HepG2 (cell line): Measurements from ENCODE around the gene SOST. TPM values are rescaled to one million over a fixed set of nuclear protein-coding genes. Genes with fewer than 3 reads are reported as not detected.

Experiments
- ATAC-seq: fragments of 200-7000 bp; cut with Tn5 transposase; 3 replicates; pipeline ENCODE4 v1.9.1; 2020; ENCODE audit warnings: mild to moderate bottlenecking, moderate library complexity
- BruUV-seq: library from RNA; stranded (reverse); fragments of 400-500 nt; replicated peaks from 2 replicates; lab custom pipeline; 2021; lab: Mats Ljungman, UMichigan
- CTCF ChIA-PET: fragments of 300-600 bp; formaldehyde crosslinking; extraction: SDS; loops from one replicate; lab custom pipeline; 2021; ENCODE audit warnings: low total read pairs, inconsistent platforms, low intra/inter-chr PET ratio; lab: Yijun Ruan, JAX
- POLR2A ChIA-PET: fragments of 350-600 bp; sonication (Branson Sonifier 250); formaldehyde crosslinking; loops from one replicate; lab custom pipeline; 2020; ENCODE audit warnings: antibody characterized with exemption, inconsistent platforms; lab: Yijun Ruan, JAX
- DNase-seq: peaks from one replicate; pipeline ENCODE4 v3.0.0-alpha.2; 2015; ENCODE audit warnings: low spot score
- FAIRE-seq: peaks from 3 replicates; lab custom pipeline; 2011; peaks lifted over from hg19 to GRCh38; lab: Jason Lieb, UNC
- H2AFZ ChIP-seq: one replicate; pipeline ENCODE4 v1.6.1; 2011; ENCODE audit warnings: low read length, inconsistent platforms
- H3K27ac ChIP-seq: fragments of 300-600 bp; 3 replicates; pipeline ENCODE4 v1.8.0; 2011; ENCODE audit warnings: mixed run types, mild to moderate bottlenecking, mixed read lengths, low read length, inconsistent platforms; ENCODE audit not compliant: insufficient read depth; ENCODE audit errors: extremely low read length
- H3K27me3 ChIP-seq, 2 experiments: fragments of 200-600 bp in 1 of 2; 2 replicates in 1 of 2; 3 replicates in 1 of 2; pipeline versions ENCODE4 v1.6.0 to v1.8.0; 2011; ENCODE audit warnings: low read length in 2 of 2, mild to moderate bottlenecking in 2 of 2, moderate library complexity in 2 of 2, inconsistent platforms in 1 of 2; ENCODE audit not compliant: insufficient read depth in 2 of 2, control insufficient read depth in 1 of 2
- H3K36me3 ChIP-seq, 2 experiments: fragments of 200-600 bp in 1 of 2; replicated peaks in 1 of 2; 2 replicates in 1 of 2; 3 replicates in 1 of 2; pipeline versions ENCODE4 v1.5.1 to v1.8.0; 2011; ENCODE audit warnings: low read length in 2 of 2, inconsistent platforms in 1 of 2; ENCODE audit not compliant: insufficient read depth in 2 of 2, control insufficient read depth in 1 of 2
- H3K4me1 ChIP-seq: 2 replicates; pipeline ENCODE4 v1.5.1; 2012; ENCODE audit warnings: low read length, inconsistent platforms; ENCODE audit not compliant: insufficient read depth
- H3K4me2 ChIP-seq: 2 replicates; pipeline ENCODE4 v1.6.0; 2011; ENCODE audit warnings: low read depth, low read length, inconsistent platforms
- H3K4me3 ChIP-seq, 3 experiments: fragments of 200-600 bp in 1 of 3; sonication (generic), shearing (Covaris generic) in 1 of 3; replicated peaks in 1 of 3; 2 replicates each; pipeline ENCODE4 v1.5.1; 2011 to 2016; ENCODE audit warnings: low read length in 3 of 3, inconsistent platforms in 2 of 3, low read depth in 2 of 3, mild to moderate bottlenecking in 2 of 3, control low read depth in 1 of 3, mixed read lengths in 1 of 3; ENCODE audit not compliant: insufficient read depth in 1 of 3
- H3K79me2 ChIP-seq: one replicate; pipeline ENCODE4 v1.6.1; 2011; ENCODE audit warnings: low read length, inconsistent platforms; ENCODE audit not compliant: insufficient read depth
- H3K9ac ChIP-seq: 2 replicates; pipeline ENCODE4 v1.6.0; 2011; ENCODE audit warnings: mild to moderate bottlenecking, low read depth, low read length, inconsistent platforms; ENCODE audit not compliant: insufficient read depth
- H3K9me3 ChIP-seq: 2 replicates; pipeline ENCODE4 v1.5.1; 2012; ENCODE audit warnings: mild to moderate bottlenecking, low read length
- H4K20me1 ChIP-seq: 2 replicates; pipeline ENCODE4 v1.6.0; 2011; ENCODE audit warnings: inconsistent platforms, mild to moderate bottlenecking, low read length, moderate library complexity; ENCODE audit not compliant: insufficient read depth
- BCLAF1 ChIP-seq: fragments of 450-650 bp; IDR thresholded peaks from 2 replicates; pipeline ENCODE4 v1.6.1; 2017; ENCODE audit warnings: mild to moderate bottlenecking
- CCDC6 ChIP-seq: sonication (generic); formaldehyde crosslinking; IDR thresholded peaks from 2 replicates; pipeline ENCODE4 v1.8.1; 2022; ENCODE audit warnings: mild to moderate bottlenecking, missing genetic modification reagents, moderate library complexity
- NFIB ChIP-seq: sonication (generic); formaldehyde crosslinking; IDR thresholded peaks from 2 replicates; pipeline ENCODE4 v1.9.0; 2021; ENCODE audit warnings: missing genetic modification reagents, mild to moderate bottlenecking, borderline replicate concordance
- SMC3 ChIP-seq: IDR thresholded peaks from 2 replicates; pipeline ENCODE4 v1.6.1; 2011; ENCODE audit warnings: low read length, improper control_type of control experiment
- SNRNP70 ChIP-seq: fragments of 200-400 bp; formaldehyde crosslinking; IDR thresholded peaks from 2 replicates; pipeline ENCODE4 v1.6.1; 2017; ENCODE audit warnings: mild to moderate bottlenecking, low read depth, low read length, moderate library complexity
- UBTF ChIP-seq: sonication (generic); formaldehyde crosslinking; IDR thresholded peaks from 2 replicates; pipeline ENCODE4 v1.4.0; 2020; ENCODE audit warnings: mild to moderate bottlenecking, missing genetic modification reagents
- ZNF224 ChIP-seq: sonication (generic); formaldehyde crosslinking; IDR thresholded peaks from 2 replicates; pipeline ENCODE4 v1.5.0; 2020; ENCODE audit warnings: mild to moderate bottlenecking, missing genetic modification reagents
- ZNF331 ChIP-seq: sonication (generic); formaldehyde crosslinking; IDR thresholded peaks from 2 replicates; pipeline ENCODE4 v1.4.0; 2020; ENCODE audit warnings: missing genetic modification reagents
- ZNF691 ChIP-seq: sonication (generic); formaldehyde crosslinking; IDR thresholded peaks from 2 replicates; pipeline ENCODE4 v1.4.0; 2020; ENCODE audit warnings: missing genetic modification reagents, low read depth, mild to moderate bottlenecking, borderline replicate concordance
- ZNF772 ChIP-seq: sonication (generic); formaldehyde crosslinking; IDR thresholded peaks from 2 replicates; pipeline ENCODE4 v1.5.0; 2020; ENCODE audit warnings: mild to moderate bottlenecking, missing genetic modification reagents
- ZSCAN21 ChIP-seq: sonication (generic); formaldehyde crosslinking; IDR thresholded peaks from 2 replicates; pipeline ENCODE4 v1.8.0; 2022; ENCODE audit warnings: mild to moderate bottlenecking, missing genetic modification reagents, moderate library complexity, borderline replicate concordance
- ZSCAN22 ChIP-seq: sonication (generic); formaldehyde crosslinking; IDR thresholded peaks from 2 replicates; pipeline ENCODE4 v1.4.0; 2020; ENCODE audit warnings: mild to moderate bottlenecking, missing genetic modification reagents
- WGBS: methylation state at CpG from one replicate; pipeline ENCODE4 v1.1.6; 2017; ENCODE audit warnings: low lambda C conversion rate; 5-methylcytosine and 5-hydroxymethylcytosine counted together
- in situ Hi-C: cut with HindIII; loops from 2 replicates; pipeline ENCODE4 v1.10.0; 2017; ENCODE audit warnings: low pct_unique_long_range_greater_than_20kb; ENCODE audit not compliant: extremely low pct_ligation_motif_present
- intact Hi-C: fragments of 100-400 bp; cut with micrococcal nuclease; formaldehyde crosslinking; loops from one replicate; pipeline ENCODE4 v1.10.0; 2022; ENCODE audit not compliant: unreplicated experiment
- polyA plus RNA-seq, 8 experiments: library from polyadenylated mRNA; depleted of rRNA in 3 of 8; stranded (reverse) in 7 of 8; unstranded in 1 of 8; fragments of >200 nt; fragmentation: Illumina TruSeq in 4 of 8; extraction: Trizol in 4 of 8; gene quantifications; 2 replicates each; pipeline versions ENCODE4 v1.2.1 to v1.2.3, GENCODE V29; 2011 to 2016; ENCODE audit warnings: low read depth in 4 of 8, missing spikeins in 1 of 8, mixed read lengths in 1 of 8; ENCODE audit not compliant: insufficient read depth in 1 of 8
- total RNA-seq, 5 experiments: library from RNA; depleted of rRNA; stranded (reverse); fragments of >200 nt; fragmentation: Illumina TruSeq; extraction: Trizol; gene quantifications; 2 replicates each; pipeline ENCODE4 v1.2.3, GENCODE V29; 2016; ENCODE audit warnings: low read depth in 1 of 5
- TF ChIP-seq, protein P1 (sequence below): IDR thresholded peaks from 2 replicates; pipeline ENCODE4 v1.6.1; 2016; ENCODE audit warnings: missing compliant biosample characterization, missing genetic modification reagents, borderline replicate concordance
- TF ChIP-seq, protein P2 (sequence below): sonication (generic); formaldehyde crosslinking; IDR thresholded peaks from 2 replicates; pipeline ENCODE4 v1.9.0; 2021; ENCODE audit warnings: missing genetic modification reagents, mild to moderate bottlenecking, borderline replicate concordance

Gene SOST
- total and polyA plus RNA-seq, 2 of the 13 experiments (the other 11 are each of a cell fraction or from before 2014, with no cell fraction given), result not detected

GRCh38 chr17:43741636-43742035 lies 17.0 kb downstream of the SOST start:
- Histone ChIP-seq H3K36me3 (no peaks in the 10 kb centered on the region), H3K4me1 (no peaks in the 10 kb centered on the region), H3K27ac (no peak overlapping the region), H3K9me3 (no peaks in the 10 kb centered on the region), H3K4me3 (no peak overlapping the region), H2AFZ (no peak overlapping the region), H4K20me1 (no peaks in the 10 kb centered on the region), H3K79me2 (no peaks in the 10 kb centered on the region), H3K4me2 (no peak overlapping the region), H3K9ac (no peak overlapping the region), H3K27me3 (peaks cover 5 to 54% of the 10 kb centered on the region in 2 experiments; a peak in 3 of 5 replicates)
- in situ Hi-C loops, result no loop called here
- FAIRE-seq (no peak), DNase-seq (no peak), ATAC-seq (no peak)
- intact Hi-C loops, result no loop called here
- ChIA-PET CTCF (no interaction called here), POLR2A (no interaction called here)
- BruUV-seq, result no TSS peak
- 58% methylated on average over 5 of the region's 5 CpGs for WGBS
- TF ChIP-seq, protein P1, sequence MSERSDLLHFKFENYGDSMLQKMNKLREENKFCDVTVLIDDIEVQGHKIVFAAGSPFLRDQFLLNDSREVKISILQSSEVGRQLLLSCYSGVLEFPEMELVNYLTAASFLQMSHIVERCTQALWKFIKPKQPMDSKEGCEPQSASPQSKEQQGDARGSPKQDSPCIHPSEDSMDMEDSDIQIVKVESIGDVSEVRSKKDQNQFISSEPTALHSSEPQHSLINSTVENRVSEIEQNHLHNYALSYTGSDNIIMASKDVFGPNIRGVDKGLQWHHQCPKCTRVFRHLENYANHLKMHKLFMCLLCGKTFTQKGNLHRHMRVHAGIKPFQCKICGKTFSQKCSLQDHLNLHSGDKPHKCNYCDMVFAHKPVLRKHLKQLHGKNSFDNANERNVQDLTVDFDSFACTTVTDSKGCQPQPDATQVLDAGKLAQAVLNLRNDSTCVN (CRISPR knock-in tag), result no peak
- TF ChIP-seq SMC3 (no peak), ZSCAN21 (CRISPR knock-in tag) (no peak), BCLAF1 (no peak), ZNF691 (CRISPR knock-in tag) (no peak), ZSCAN22 (CRISPR knock-in tag) (no peak), UBTF (no peak), SNRNP70 (no peak), ZNF224 (CRISPR knock-in tag) (no peak), CCDC6 (CRISPR knock-in tag) (no peak), ZNF772 (CRISPR knock-in tag) (no peak), NFIB (CRISPR knock-in tag) (no peak), ZNF331 (no peak)
- TF ChIP-seq, protein P2, sequence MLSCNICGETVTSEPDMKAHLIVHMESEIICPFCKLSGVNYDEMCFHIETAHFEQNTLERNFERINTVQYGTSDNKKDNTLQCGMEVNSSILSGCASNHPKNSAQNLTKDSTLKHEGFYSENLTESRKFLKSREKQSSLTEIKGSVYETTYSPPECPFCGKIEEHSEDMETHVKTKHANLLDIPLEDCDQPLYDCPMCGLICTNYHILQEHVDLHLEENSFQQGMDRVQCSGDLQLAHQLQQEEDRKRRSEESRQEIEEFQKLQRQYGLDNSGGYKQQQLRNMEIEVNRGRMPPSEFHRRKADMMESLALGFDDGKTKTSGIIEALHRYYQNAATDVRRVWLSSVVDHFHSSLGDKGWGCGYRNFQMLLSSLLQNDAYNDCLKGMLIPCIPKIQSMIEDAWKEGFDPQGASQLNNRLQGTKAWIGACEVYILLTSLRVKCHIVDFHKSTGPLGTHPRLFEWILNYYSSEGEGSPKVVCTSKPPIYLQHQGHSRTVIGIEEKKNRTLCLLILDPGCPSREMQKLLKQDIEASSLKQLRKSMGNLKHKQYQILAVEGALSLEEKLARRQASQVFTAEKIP, result no peak
